GM18520 (cell line): ENCODE data around the gene ZNF414.

ENCODE experiments used
- ATAC-seq: cut with Tn5 transposase; IDR thresholded peaks from one replicate; pipeline ENCODE4 v1.9.1; 2021; ENCODE audit not compliant: unreplicated experiment

ZNF414 gene

GRCh38 chr19:8491574-8491973 is 22.4 kb downstream of the ZNF414 start:
- no peak for ATAC-seq

- ATAC-seq: no peak
Measured at GRCh38 chr19:8490873-8491272, 23.1 kb downstream of the ZNF414 start.

- no peak for ATAC-seq
Measured at GRCh38 chr19:8490395-8490760, 23.6 kb downstream of the ZNF414 start.

GRCh38 chr19:8489561-8490394 is 24.2 kb downstream of the ZNF414 start:
- ATAC-seq: no peak

GRCh38 chr19:8488365-8488764 is 25.6 kb downstream of the ZNF414 start:
- no peak for ATAC-seq

- peak; percentile 59 for ATAC-seq
Measured at GRCh38 chr19:8487137-8487851, 26.7 kb downstream of the ZNF414 start.

- ATAC-seq: no peak
Measured at GRCh38 chr19:8486661-8487136, 27.3 kb downstream of the ZNF414 start.

- no peak for ATAC-seq
Measured at GRCh38 chr19:8485561-8486371, 28.2 kb downstream of the ZNF414 start.

- ATAC-seq: no peak
Measured at GRCh38 chr19:8484331-8484894, 29.6 kb downstream of the ZNF414 start.

GRCh38 chr19:8483165-8483564 is 30.8 kb downstream of the ZNF414 start:
- no peak for ATAC-seq

GRCh38 chr19:8482696-8483095 is 31.3 kb downstream of the ZNF414 start:
- ATAC-seq: no peak

- ATAC-seq: no peak
Measured at GRCh38 chr19:8481616-8482015, 32.4 kb downstream of the ZNF414 start.

- no peak for ATAC-seq
Measured at GRCh38 chr19:8481201-8481600, 32.8 kb downstream of the ZNF414 start.

- ATAC-seq: no peak
Measured at GRCh38 chr19:8478598-8478997, 35.4 kb downstream of the ZNF414 start.

GRCh38 chr19:8477889-8478288 is 36.1 kb downstream of the ZNF414 start:
- no peak for ATAC-seq

GRCh38 chr19:8476524-8476923 is 37.4 kb downstream of the ZNF414 start:
- ATAC-seq: no peak

GRCh38 chr19:8475005-8475404 is 39.0 kb downstream of the ZNF414 start:
- ATAC-seq: no peak

GRCh38 chr19:8473648-8474476 is 40.1 kb downstream of the ZNF414 start:
- no peak for ATAC-seq

GRCh38 chr19:8469613-8470368 is 44.2 kb downstream of the ZNF414 start:
- ATAC-seq: no peak
